HuH-7 (cell line): Measurements from ENCODE around the gene CACNG8.

ENCODE experiments used
- DNase-seq: peaks from one replicate; pipeline ENCODE4 v3.0.0; 2011; ENCODE audit warnings: low spot score

The CACNG8 gene

GRCh38 chr19:53961523-53962356 lies 997 bp upstream of the CACNG8 start:
- DNase-seq: no peak

- DNase-seq: no peak
These were observed 2.4 kb downstream of the CACNG8 start for GRCh38 chr19:53965091-53965490.

GRCh38 chr19:53966931-53967330 lies 4.2 kb downstream of the CACNG8 start:
- DNase-seq: no peak

- no peak for DNase-seq
These were observed 6.6 kb downstream of the CACNG8 start for GRCh38 chr19:53969366-53969765.

GRCh38 chr19:53971673-53972072 lies 8.9 kb downstream of the CACNG8 start:
- no peak for DNase-seq

- peak; percentile 73 for DNase-seq
These were observed 14.8 kb downstream of the CACNG8 start for GRCh38 chr19:53977429-53977990.

- DNase-seq: no peak
These were observed 15.4 kb downstream of the CACNG8 start for GRCh38 chr19:53977991-53978731.

GRCh38 chr19:53978975-53979801 lies 16.5 kb downstream of the CACNG8 start:
- no peak for DNase-seq

GRCh38 chr19:53980539-53981375 lies 18.0 kb downstream of the CACNG8 start:
- peak; percentile 61 for DNase-seq

- no peak for DNase-seq
These were observed 18.7 kb downstream of the CACNG8 start for GRCh38 chr19:53981376-53981951.

GRCh38 chr19:53982001-53982451 lies 19.3 kb downstream of the CACNG8 start:
- DNase-seq: no peak

GRCh38 chr19:53982611-53983010 lies 19.9 kb downstream of the CACNG8 start:
- no peak for DNase-seq

- no peak for DNase-seq
These were observed 20.9 kb downstream of the CACNG8 start for GRCh38 chr19:53983457-53984289.

GRCh38 chr19:53985863-53986262 lies 23.1 kb downstream of the CACNG8 start:
- no peak for DNase-seq

GRCh38 chr19:53988981-53989380 lies 26.2 kb downstream of the CACNG8 start:
- no peak for DNase-seq

- DNase-seq: no peak
These were observed 27.1 kb downstream of the CACNG8 start for GRCh38 chr19:53989600-53990533.

- no peak for DNase-seq
These were observed 28.7 kb downstream of the CACNG8 start, which contains the start of gene CACNG6 for GRCh38 chr19:53991224-53992113. TSS of gene CACNG6 (plus strand) at chr19:53991637. CDS start at chr19:53992878, 1,241 bp downstream.
